Tibial nerve (tissue), 4 donors: Measurements from ENCODE around the gene DROSHA. TPM values are rescaled to one million over a fixed set of nuclear protein-coding genes. Genes with fewer than 3 reads are reported as not detected.

Experiments
- DNase-seq, 2 donors: peaks; one replicate each; pipeline ENCODE4 v3.0.0-alpha.2; 2019; ENCODE audit warnings: low spot score in 2 of 2
- H3K27ac ChIP-seq, 4 donors: fragments of 200-600 bp; sonication (generic) in 3 of 4; one replicate each; pipeline ENCODE4 v1.5.1; 2017 to 2019; ENCODE audit warnings: mild to moderate bottlenecking in 1 of 4
- H3K27me3 ChIP-seq, 2 donors: fragments of 200-600 bp; sonication (generic) in 1 of 2; one replicate each; pipeline versions ENCODE4 v1.5.1 to v1.6.0; 2017 to 2019
- H3K36me3 ChIP-seq, 3 donors: fragments of 200-600 bp; sonication (generic); one replicate each; pipeline ENCODE4 v1.5.1; 2018 to 2019
- H3K4me1 ChIP-seq, 4 donors: fragments of 200-600 bp; sonication (generic) in 3 of 4; one replicate each; pipeline ENCODE4 v1.5.1; 2017 to 2019
- H3K4me3 ChIP-seq, 4 donors: fragments of 200-600 bp; sonication (generic) in 3 of 4; one replicate each; pipeline ENCODE4 v1.5.1; 2017 to 2019; ENCODE audit warnings: mild to moderate bottlenecking in 1 of 4, moderate library complexity in 1 of 4
- H3K9me3 ChIP-seq, 4 donors: fragments of 200-600 bp; sonication (generic) in 3 of 4; one replicate each; pipeline ENCODE4 v1.5.1; 2017 to 2019
- CTCF ChIP-seq, 5 experiments: fragments of 200-600 bp in 3 of 5; fragments of 450-650 bp in 2 of 5; sonication (generic) in 3 of 5; IDR thresholded peaks; one replicate each; pipeline ENCODE4 v1.5.1; 2016 to 2019; ENCODE audit warnings: antibody characterized with exemption in 5 of 5, mild to moderate bottlenecking in 3 of 5, moderate library complexity in 2 of 5
- EP300 ChIP-seq, 2 donors: sonication (generic); formaldehyde crosslinking; IDR thresholded peaks; one replicate each; pipeline ENCODE4 v1.6.1; 2017; ENCODE audit warnings: antibody characterized with exemption in 2 of 2, mild to moderate bottlenecking in 1 of 2
- POLR2A ChIP-seq, 2 donors: fragments of 450-650 bp; IDR thresholded peaks; one replicate each; pipeline ENCODE4 v1.6.1; 2017; ENCODE audit warnings: antibody characterized with exemption in 2 of 2, mild to moderate bottlenecking in 2 of 2, moderate library complexity in 2 of 2
- WGBS, 2 donors: methylation state at CpG; one replicate each; pipeline ENCODE4 v1.1.5; 2018; 5-methylcytosine and 5-hydroxymethylcytosine counted together
- total RNA-seq, 4 donors: library from RNA; depleted of rRNA; stranded (reverse); fragments of >200 nt; gene quantifications; one replicate each; pipeline ENCODE4 v1.1.0, GENCODE V29; 2016

The DROSHA gene
- total RNA-seq, 4 donors from 2014 or later: 53.0 to 65.9 (median 59.6) TPM

- peaks cover 0 to 13% (median 0%) of the 10 kb centered on the region in 4 donors for H3K9me3 ChIP-seq
These were observed 139.8 kb downstream of the DROSHA start for GRCh38 chr5:31392061-31392460.

GRCh38 chr5:31390256-31390655, 141.6 kb downstream of the DROSHA start:
- Histone ChIP-seq H3K4me1 (no peaks in the 10 kb centered on the region), H3K27me3 (no peaks in the 10 kb centered on the region), H3K36me3 (no peaks in the 10 kb centered on the region), H3K27ac (no peak overlapping the region), H3K9me3 (peaks cover 0 to 13% (median 0%) of the 10 kb centered on the region in 4 donors), H3K4me3 (no peak overlapping the region)
- no peak for TF ChIP-seq CTCF (IDR thresholded peaks at IDR 0.05)
- 90 to 92% methylated on average over 5 of the region's 5 CpGs for WGBS, 2 donors
- no peak for DNase-seq

More at GRCh38 chr5:31392061-31392460, 139.8 kb downstream of the DROSHA start:
- Histone ChIP-seq H3K36me3 (no peaks in the 10 kb centered on the region), H3K4me3 (no peak overlapping the region), H3K4me1 (no peaks in the 10 kb centered on the region), H3K27ac (no peak overlapping the region), H3K27me3 (no peaks in the 10 kb centered on the region)
- WGBS, 2 donors: 86 to 98% methylated on average over 3 of the region's 3 CpGs
- DNase-seq: no peak
- no peak for TF ChIP-seq CTCF (IDR thresholded peaks at IDR 0.05)
- TF ChIP-seq EP300 (IDR thresholded peaks at IDR 0.05): no peak
- TF ChIP-seq POLR2A (IDR thresholded peaks at IDR 0.05): no peak

- DNase-seq: no peak
- WGBS, 2 donors: 81 to 85% methylated on average over 10 of the region's 10 CpGs
- no peak overlapping the region for H3K27ac ChIP-seq
- H3K4me1 ChIP-seq: no peaks in the 10 kb centered on the region
- H3K4me3 ChIP-seq: no peak overlapping the region
- peaks cover 0 to 13% (median 0%) of the 10 kb centered on the region in 4 donors for H3K9me3 ChIP-seq
- no peaks in the 10 kb centered on the region for H3K36me3 ChIP-seq
- H3K27me3 ChIP-seq: no peaks in the 10 kb centered on the region
- TF ChIP-seq POLR2A (IDR thresholded peaks at IDR 0.05): no peak
- no peak for TF ChIP-seq CTCF (IDR thresholded peaks at IDR 0.05)
- TF ChIP-seq EP300 (IDR thresholded peaks at IDR 0.05): no peak
These were observed 145.9 kb downstream of the DROSHA start for GRCh38 chr5:31385774-31386537.

- Histone ChIP-seq H3K36me3 (no peaks in the 10 kb centered on the region), H3K9me3 (peaks cover 0 to 7% (median 0%) of the 10 kb centered on the region in 4 donors), H3K4me1 (no peaks in the 10 kb centered on the region), H3K4me3 (no peak overlapping the region), H3K27ac (no peak overlapping the region), H3K27me3 (no peaks in the 10 kb centered on the region)
- TF ChIP-seq POLR2A (IDR thresholded peaks at IDR 0.05) (no peak), EP300 (IDR thresholded peaks at IDR 0.05) (no peak), CTCF (IDR thresholded peaks at IDR 0.05) (no peak)
- WGBS, 2 donors: 63 to 70% methylated on average over 3 of the region's 3 CpGs
- DNase-seq: no peak
These were observed 148.2 kb downstream of the DROSHA start for GRCh38 chr5:31383734-31384133.

GRCh38 chr5:31382051-31382878, 149.6 kb downstream of the DROSHA start:
- 60 to 63% methylated on average over 15 of the region's 15 CpGs for WGBS, 2 donors

More at GRCh38 chr5:31382051-31382878, 149.6 kb downstream of the DROSHA start:
- no peak for DNase-seq
- Histone ChIP-seq H3K36me3 (no peaks in the 10 kb centered on the region), H3K4me3 (no peak overlapping the region), H3K4me1 (no peaks in the 10 kb centered on the region), H3K27ac (no peak overlapping the region), H3K27me3 (no peaks in the 10 kb centered on the region), H3K9me3 (no peaks in the 10 kb centered on the region)
- no peak for TF ChIP-seq POLR2A (IDR thresholded peaks at IDR 0.05)
- TF ChIP-seq CTCF (IDR thresholded peaks at IDR 0.05): no peak
- TF ChIP-seq EP300 (IDR thresholded peaks at IDR 0.05): no peak
